Heart left ventricle (tissue), 16 donors: Measurements from ENCODE around the gene CNGB1. TPM values are rescaled to one million over a fixed set of nuclear protein-coding genes. Genes with fewer than 3 reads are reported as not detected.
A peak's percentile ranks its signal among the peaks of the same experiment; 100 is the strongest.

Experiments
- ATAC-seq, 4 donors: fragments of 200-7000 bp; cut with Tn5 transposase; one replicate each; pipeline ENCODE4 v1.9.1; 2020 to 2022; ENCODE audit warnings: moderate library complexity in 4 of 4, mild to moderate bottlenecking in 3 of 4, moderate number of reproducible peaks in 1 of 4
- DNase-seq, 5 donors: peaks; one replicate each; pipeline ENCODE4 v3.0.0-alpha.2; 2020
- H3K27ac ChIP-seq, 12 donors: fragments of 200-600 bp; sonication (generic) in 4 of 12; one replicate each; pipeline versions ENCODE4 v1.5.0 to v1.8.0; 2016 to 2022; ENCODE audit warnings: mild to moderate bottlenecking in 2 of 12
- H3K27me3 ChIP-seq, 9 donors: fragments of 200-600 bp; sonication (generic) in 2 of 9; one replicate each; pipeline versions ENCODE4 v1.5.1 to v1.8.0; 2016 to 2022; ENCODE audit warnings: mild to moderate bottlenecking in 3 of 9
- H3K36me3 ChIP-seq, 9 donors: fragments of 200-600 bp; sonication (generic) in 2 of 9; one replicate each; pipeline versions ENCODE4 v1.5.0 to v1.8.0; 2018 to 2022; ENCODE audit warnings: mild to moderate bottlenecking in 2 of 9
- H3K4me1 ChIP-seq, 12 donors: fragments of 200-600 bp; sonication (generic) in 4 of 12; one replicate each; pipeline versions ENCODE4 v1.5.0 to v1.8.0; 2016 to 2022; ENCODE audit warnings: mild to moderate bottlenecking in 3 of 12
- H3K4me3 ChIP-seq, 12 donors: fragments of 200-600 bp; sonication (generic) in 4 of 12; one replicate each; pipeline versions ENCODE4 v1.5.0 to v1.8.0; 2017 to 2022; ENCODE audit warnings: mild to moderate bottlenecking in 9 of 12, moderate library complexity in 4 of 12
- H3K9me3 ChIP-seq, 12 donors: fragments of 200-600 bp; sonication (generic) in 4 of 12; one replicate each; pipeline versions ENCODE4 v1.5.0 to v1.8.0; 2016 to 2022; ENCODE audit warnings: mild to moderate bottlenecking in 1 of 12
- POLR2A ChIP-seq, 2 donors: fragments of 450-650 bp; IDR thresholded peaks; one replicate each; pipeline ENCODE4 v1.6.1; 2017; ENCODE audit warnings: antibody characterized with exemption in 2 of 2, mild to moderate bottlenecking in 2 of 2, moderate library complexity in 2 of 2
- WGBS, 4 donors: extraction: QIAGEN DNeasy Blood & Tissue Kit in 2 of 4; methylation state at CpG; one replicate each; pipeline versions ENCODE4 v1.1.5 to v1.1.7; 2013 to 2018; 5-methylcytosine and 5-hydroxymethylcytosine counted together
- intact Hi-C, 10 donors: fragments of 100-400 bp; cut with DNase I; formaldehyde crosslinking; loops; one replicate each; pipeline versions ENCODE4 v1.11.1 to v1.14.2; 2022
- polyA plus RNA-seq, 2 donors: library from polyadenylated mRNA; stranded (reverse); fragments of 200-250 nt; gene quantifications; one replicate each; pipeline ENCODE4 v1.2.3, GENCODE V29; 2013
- total RNA-seq, 9 donors: library from RNA; depleted of rRNA in 2 of 9; stranded (reverse); fragments of >200 nt in 2 of 9; fragmentation: NEBNext Ultra II Directional in 3 of 9; extraction: Animal tissue kit (Norgen Biotek cat#: 25700) in 3 of 9; gene quantifications; one replicate each; pipeline versions ENCODE4 v1.1.0 to v1.2.4, GENCODE V29; 2016 to 2023
- TF ChIP-seq, protein P1 (sequence below), 12 donors: fragments of 200-600 bp; sonication (generic) in 4 of 12; IDR thresholded peaks; one replicate each; pipeline versions ENCODE4 v1.5.0 to v1.8.0; 2018 to 2022; ENCODE audit warnings: antibody characterized with exemption in 12 of 12, mild to moderate bottlenecking in 5 of 12
- donor health status: ischemic (EF 13 %, LVEDD 7.1; RV severe dilation, severe dysfunction).
- donor health status: healthy with polysubstance abuse.
- donor health status: DM: no; HTN: yes; CAD: no.
- donor health status: DM: no; HTN: no; CAD: no.
- donor health status: ischemic (EF 25% LVEDD 6.9; RV normal size, moderate dysfunction).
- donor health status: ischemic (EF 25% LVEDD 5.7; RV mildly dilated, moderate dysfunction).
- donor health status: healthy.
- donor health status: DM: yes; HTN: yes; CAD: no.
- donor health status: ischemic (EF 35%, LVEDD 5.7; RV mildly dilated, moderate dysfunction).
- donor health status: nonischemic (EF 11% LVEDD 7.7; RV severe dilation, severe dysfunction).
- donor health status: DM: yes; HTN: yes; CAD: no.
- donor health status: PGD.
- donor health status: ischemic (EF 29% LVEDD 5.4; RV normal size, mild dysfunction).
- donor health status: nonischemic (EF 23%, LVEDD 6.1; RV moderate dilation, normal function).

Gene CNGB1
- total and polyA plus RNA-seq, 11 donors, result not detected

GRCh38 chr16:58013201-58013956 is 42.5 kb upstream of the CNGB1 start:
- intact Hi-C loops, result loop anchor here in 1 of 10 donors (10.0 kb wide), 1 partner anchor 301 kb away; no protein-coding TSS in a partner anchor
- 88 to 94% (median 91%) methylated on average over 6 to 9 of the region's 9 CpGs for whole genome bisulfite sequencing, 4 donors
- ATAC-seq (no peak), DNase-seq (no peak)
- TF ChIP-seq, protein P1, sequence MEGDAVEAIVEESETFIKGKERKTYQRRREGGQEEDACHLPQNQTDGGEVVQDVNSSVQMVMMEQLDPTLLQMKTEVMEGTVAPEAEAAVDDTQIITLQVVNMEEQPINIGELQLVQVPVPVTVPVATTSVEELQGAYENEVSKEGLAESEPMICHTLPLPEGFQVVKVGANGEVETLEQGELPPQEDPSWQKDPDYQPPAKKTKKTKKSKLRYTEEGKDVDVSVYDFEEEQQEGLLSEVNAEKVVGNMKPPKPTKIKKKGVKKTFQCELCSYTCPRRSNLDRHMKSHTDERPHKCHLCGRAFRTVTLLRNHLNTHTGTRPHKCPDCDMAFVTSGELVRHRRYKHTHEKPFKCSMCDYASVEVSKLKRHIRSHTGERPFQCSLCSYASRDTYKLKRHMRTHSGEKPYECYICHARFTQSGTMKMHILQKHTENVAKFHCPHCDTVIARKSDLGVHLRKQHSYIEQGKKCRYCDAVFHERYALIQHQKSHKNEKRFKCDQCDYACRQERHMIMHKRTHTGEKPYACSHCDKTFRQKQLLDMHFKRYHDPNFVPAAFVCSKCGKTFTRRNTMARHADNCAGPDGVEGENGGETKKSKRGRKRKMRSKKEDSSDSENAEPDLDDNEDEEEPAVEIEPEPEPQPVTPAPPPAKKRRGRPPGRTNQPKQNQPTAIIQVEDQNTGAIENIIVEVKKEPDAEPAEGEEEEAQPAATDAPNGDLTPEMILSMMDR (IDR thresholded peaks at IDR 0.05), result no peak
- no peak for TF ChIP-seq POLR2A (IDR thresholded peaks at IDR 0.05)
- H3K4me3 ChIP-seq, result no peak overlapping the region
- H3K36me3 ChIP-seq, result peaks cover 0 to 72% (median 36%) of the 10 kb centered on the region in 9 donors
- H3K27me3 ChIP-seq, result no peaks in the 10 kb centered on the region
- peaks cover 0 to 15% (median 0%) of the 10 kb centered on the region in 12 donors for H3K4me1 ChIP-seq
- H3K9me3 ChIP-seq, result no peaks in the 10 kb centered on the region
- H3K27ac ChIP-seq, result no peak overlapping the region

- intact Hi-C loops, result loop anchor here in 1 of 10 donors (10.0 kb wide), 1 partner anchor 302 kb away; no protein-coding TSS in a partner anchor
- whole genome bisulfite sequencing, 4 donors, result 65 to 76% (median 70%) methylated on average over 9 of the region's 9 CpGs
- DNase-seq (peak in 3 of 5 donors; percentile 4 to 11 (median 11)), ATAC-seq (no peak)
- H3K9me3 ChIP-seq, result no peaks in the 10 kb centered on the region
- TF ChIP-seq, protein P1 (IDR thresholded peaks at IDR 0.05), result no peak
- no peak for TF ChIP-seq POLR2A (IDR thresholded peaks at IDR 0.05)
- peaks cover 0 to 67% (median 29%) of the 10 kb centered on the region in 9 donors for H3K36me3 ChIP-seq
- H3K4me3 ChIP-seq, result no peak overlapping the region
- H3K4me1 ChIP-seq, result peaks cover 0 to 14% (median 0%) of the 10 kb centered on the region in 12 donors
- no peaks in the 10 kb centered on the region for H3K27me3 ChIP-seq
- H3K27ac ChIP-seq, result no peak overlapping the region
These were observed 41.6 kb upstream of the CNGB1 start for GRCh38 chr16:58012481-58012880.

- peak in 2 of 5 donors; percentile 0 to 1 for DNase-seq
- Histone ChIP-seq H3K36me3 (peaks cover 0 to 67% (median 25%) of the 10 kb centered on the region in 9 donors), H3K27me3 (no peaks in the 10 kb centered on the region), H3K4me1 (peaks cover 0 to 7% (median 0%) of the 10 kb centered on the region in 12 donors), H3K4me3 (no peak overlapping the region), H3K27ac (no peak overlapping the region), H3K9me3 (no peaks in the 10 kb centered on the region)
- no peak for TF ChIP-seq POLR2A (IDR thresholded peaks at IDR 0.05)
- TF ChIP-seq, protein P1 (IDR thresholded peaks at IDR 0.05), result no peak
- WGBS, 4 donors, result 78 to 86% (median 82%) methylated on average over 3 of the region's 3 CpGs
- ATAC-seq, result no peak
- intact Hi-C loops, result loop anchor here in 1 of 10 donors (10.0 kb wide), 1 partner anchor 303 kb away; no protein-coding TSS in a partner anchor
These were observed 40.7 kb upstream of the CNGB1 start for GRCh38 chr16:58011652-58012051.

GRCh38 chr16:58010886-58011285 is 40.0 kb upstream of the CNGB1 start:
- Histone ChIP-seq H3K9me3 (no peaks in the 10 kb centered on the region), H3K36me3 (peaks cover 0 to 73% (median 28%) of the 10 kb centered on the region in 9 donors), H3K27ac (no peak overlapping the region), H3K4me1 (peaks cover 0 to 7% (median 0%) of the 10 kb centered on the region in 12 donors), H3K4me3 (no peak overlapping the region), H3K27me3 (no peaks in the 10 kb centered on the region)
- 71 to 78% (median 76%) methylated on average over 3 of the region's 3 CpGs for WGBS, 4 donors
- intact Hi-C loops, result loop anchor here in 1 of 10 donors (10.0 kb wide), 1 partner anchor 304 kb away; no protein-coding TSS in a partner anchor
- DNase-seq (peak in 1 of 5 donors; percentile 2), ATAC-seq (no peak)
- TF ChIP-seq POLR2A (IDR thresholded peaks at IDR 0.05), result no peak
- TF ChIP-seq, protein P1 (IDR thresholded peaks at IDR 0.05), result no peak
